GM12874 (cell line): ENCODE data around the gene ZNRF1.

Experiments used
- TF ChIP-seq, protein P1 (sequence below): IDR thresholded peaks from 2 replicates; pipeline ENCODE4 v1.5.1; 2011; ENCODE audit warnings: low read depth, mild to moderate bottlenecking, control low read depth, low read length, moderate library complexity; ENCODE audit not compliant: insufficient read depth

Gene ZNRF1

GRCh38 chr16:75065149-75065505 is 66.3 kb downstream of the ZNRF1 start:
- TF ChIP-seq, protein P1, sequence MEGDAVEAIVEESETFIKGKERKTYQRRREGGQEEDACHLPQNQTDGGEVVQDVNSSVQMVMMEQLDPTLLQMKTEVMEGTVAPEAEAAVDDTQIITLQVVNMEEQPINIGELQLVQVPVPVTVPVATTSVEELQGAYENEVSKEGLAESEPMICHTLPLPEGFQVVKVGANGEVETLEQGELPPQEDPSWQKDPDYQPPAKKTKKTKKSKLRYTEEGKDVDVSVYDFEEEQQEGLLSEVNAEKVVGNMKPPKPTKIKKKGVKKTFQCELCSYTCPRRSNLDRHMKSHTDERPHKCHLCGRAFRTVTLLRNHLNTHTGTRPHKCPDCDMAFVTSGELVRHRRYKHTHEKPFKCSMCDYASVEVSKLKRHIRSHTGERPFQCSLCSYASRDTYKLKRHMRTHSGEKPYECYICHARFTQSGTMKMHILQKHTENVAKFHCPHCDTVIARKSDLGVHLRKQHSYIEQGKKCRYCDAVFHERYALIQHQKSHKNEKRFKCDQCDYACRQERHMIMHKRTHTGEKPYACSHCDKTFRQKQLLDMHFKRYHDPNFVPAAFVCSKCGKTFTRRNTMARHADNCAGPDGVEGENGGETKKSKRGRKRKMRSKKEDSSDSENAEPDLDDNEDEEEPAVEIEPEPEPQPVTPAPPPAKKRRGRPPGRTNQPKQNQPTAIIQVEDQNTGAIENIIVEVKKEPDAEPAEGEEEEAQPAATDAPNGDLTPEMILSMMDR: no peak

- TF ChIP-seq, protein P1: no peak
These were observed 66.8 kb downstream of the ZNRF1 start for GRCh38 chr16:75065521-75066149.

- TF ChIP-seq, protein P1: no peak
These were observed 68.1 kb downstream of the ZNRF1 start for GRCh38 chr16:75066861-75067447.

GRCh38 chr16:75068085-75069031 is 69.5 kb downstream of the ZNRF1 start:
- TF ChIP-seq, protein P1: no peak

DNA sequence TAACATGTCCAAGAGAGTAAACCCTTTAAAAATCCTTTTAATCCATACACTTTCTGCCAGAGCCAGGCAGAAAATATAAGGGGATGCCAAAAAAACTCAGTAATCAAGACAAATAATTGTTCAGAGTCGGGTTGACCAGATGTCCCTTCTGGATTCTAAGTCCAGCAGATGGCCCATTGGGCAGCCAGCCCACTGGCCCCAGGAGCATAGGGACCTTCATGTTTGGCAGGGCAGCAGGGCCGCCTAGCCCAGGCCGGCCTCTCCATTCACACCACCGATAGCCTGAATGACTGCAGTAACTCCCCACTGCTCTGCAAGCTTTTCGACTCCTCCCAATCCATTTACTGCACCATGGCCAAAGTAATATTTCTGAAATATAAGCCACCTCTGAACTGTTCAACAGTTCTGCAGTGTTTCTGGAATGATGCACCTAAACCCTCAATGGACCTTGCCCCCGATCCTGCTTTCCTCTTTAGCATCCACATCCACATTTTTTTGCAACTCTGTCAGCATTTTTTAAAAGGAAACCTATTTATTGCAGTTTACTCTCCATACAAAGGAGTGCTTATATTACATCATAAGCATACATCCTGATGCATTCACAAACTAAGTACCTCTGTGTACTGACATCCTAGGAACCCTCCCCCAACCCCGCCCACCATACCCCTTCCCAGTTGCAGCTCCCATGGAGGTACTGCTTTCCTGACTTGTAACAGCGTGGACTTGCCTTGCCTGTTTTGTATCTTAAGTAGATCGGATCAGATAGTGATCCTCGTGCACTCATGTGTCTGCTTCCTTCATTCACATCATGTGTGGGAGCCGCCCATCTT is 71.4 kb downstream of the ZNRF1 start:
- TF ChIP-seq, protein P1: no peak

DNA sequence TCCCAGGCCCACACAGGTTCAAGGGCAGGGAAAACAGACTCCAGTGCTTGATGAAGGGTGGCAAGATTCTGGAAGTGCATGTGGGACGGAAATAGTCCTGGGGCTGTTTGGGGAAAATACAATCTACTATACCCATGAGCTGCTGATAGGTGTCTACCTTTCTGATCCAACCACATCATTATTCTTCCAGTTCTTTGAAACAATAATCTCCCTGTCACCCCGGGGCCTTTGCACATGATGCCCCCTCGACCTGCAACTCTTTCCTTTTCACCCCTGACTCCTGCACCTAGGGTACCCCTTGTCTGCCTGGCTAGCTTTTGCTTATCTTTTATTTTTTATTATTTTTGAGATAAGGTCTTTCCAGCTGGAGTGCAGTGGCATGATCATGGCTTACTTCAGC is 72.8 kb downstream of the ZNRF1 start:
- TF ChIP-seq, protein P1: no peak
